Lung (tissue), 12 donors: ENCODE data around the gene IFITM1. TPM values are rescaled to one million over a fixed set of nuclear protein-coding genes. Genes with fewer than 3 reads are reported as not detected.
"Not testable (repeated sequence)": the region's sequence is repeated elsewhere in the genome, so short reads cannot be mapped to it uniquely, and the experiment has no call there.

Experiments used
- ATAC-seq: fragments of 200-7000 bp; cut with Tn5 transposase; one replicate; pipeline ENCODE4 v1.9.1; 2020; ENCODE audit warnings: moderate number of reproducible peaks; ENCODE audit not compliant: insufficient read depth, low FRiP score
- DNase-seq, 3 donors: peaks; one replicate each; pipeline ENCODE4 v3.0.0-alpha.2; 2013 to 2017
- H3K27ac ChIP-seq, 2 donors: one replicate each; pipeline ENCODE4 v1.5.1; 2013; ENCODE audit warnings: mild to moderate bottlenecking in 2 of 2, moderate library complexity in 2 of 2, control low read depth in 1 of 2, inconsistent platforms in 1 of 2, low read depth in 1 of 2, low read length in 1 of 2
- H3K27me3 ChIP-seq, 3 donors: one replicate each; pipeline ENCODE4 v1.5.1; 2013; ENCODE audit warnings: low read length in 2 of 3; ENCODE audit not compliant: control insufficient read depth in 3 of 3, insufficient read depth in 3 of 3
- H3K36me3 ChIP-seq, 4 donors: one replicate each; pipeline ENCODE4 v1.5.1; 2013; ENCODE audit warnings: low read length in 4 of 4, mild to moderate bottlenecking in 1 of 4, moderate library complexity in 1 of 4; ENCODE audit not compliant: control insufficient read depth in 4 of 4, insufficient read depth in 4 of 4
- H3K4me1 ChIP-seq, 5 donors: one replicate each; pipeline ENCODE4 v1.5.1; 2013; ENCODE audit warnings: low read length in 5 of 5, mild to moderate bottlenecking in 2 of 5, moderate library complexity in 1 of 5; ENCODE audit not compliant: control insufficient read depth in 5 of 5, insufficient read depth in 5 of 5
- H3K4me3 ChIP-seq: one replicate; pipeline ENCODE4 v1.5.1; 2013; ENCODE audit warnings: mild to moderate bottlenecking, control low read depth, moderate library complexity
- H3K9ac ChIP-seq, 2 donors: one replicate each; pipeline ENCODE4 v1.5.1; 2013; ENCODE audit warnings: low read length in 2 of 2, control low read depth in 1 of 2; ENCODE audit not compliant: insufficient read depth in 1 of 2
- H3K9me3 ChIP-seq, 4 donors: one replicate each; pipeline ENCODE4 v1.5.1; 2013; ENCODE audit warnings: low read length in 3 of 4, mild to moderate bottlenecking in 1 of 4, moderate library complexity in 1 of 4; ENCODE audit not compliant: control insufficient read depth in 4 of 4, insufficient read depth in 3 of 4
- whole genome bisulfite sequencing, 2 donors: extraction: QIAGEN DNeasy Blood & Tissue Kit; methylation state at CpG; one replicate each; pipeline ENCODE4 v1.1.7; 2013; 5-methylcytosine and 5-hydroxymethylcytosine counted together
- polyA plus RNA-seq, 2 donors: library from polyadenylated mRNA; stranded (reverse); fragments of 200-250 nt; gene quantifications; one replicate each; pipeline ENCODE4 v1.2.1, GENCODE V29; 2013
- total RNA-seq, 2 donors: library from RNA; depleted of rRNA in 1 of 2; stranded (reverse); fragments of >200 nt in 1 of 2; gene quantifications; one replicate each; pipeline ENCODE4 v1.2.1, GENCODE V29; 2014 to 2021
- TF ChIP-seq, protein P1 (sequence below): IDR thresholded peaks from 2 replicates; pipeline ENCODE4 v1.5.1; 2012; ENCODE audit warnings: mild to moderate bottlenecking; ENCODE audit errors: control extremely low read depth, extremely low read depth
- donor health status: control.
- donor health status: control.
- donor health status: Bipolar disorder and iron deficiency.
- donor health status: healthy.
- donor health status: DM: yes; HTN: yes; CAD: no.

The IFITM1 gene
- total and polyA plus RNA-seq, 4 donors, result 53.3 to 531 (median 189) TPM

DNA sequence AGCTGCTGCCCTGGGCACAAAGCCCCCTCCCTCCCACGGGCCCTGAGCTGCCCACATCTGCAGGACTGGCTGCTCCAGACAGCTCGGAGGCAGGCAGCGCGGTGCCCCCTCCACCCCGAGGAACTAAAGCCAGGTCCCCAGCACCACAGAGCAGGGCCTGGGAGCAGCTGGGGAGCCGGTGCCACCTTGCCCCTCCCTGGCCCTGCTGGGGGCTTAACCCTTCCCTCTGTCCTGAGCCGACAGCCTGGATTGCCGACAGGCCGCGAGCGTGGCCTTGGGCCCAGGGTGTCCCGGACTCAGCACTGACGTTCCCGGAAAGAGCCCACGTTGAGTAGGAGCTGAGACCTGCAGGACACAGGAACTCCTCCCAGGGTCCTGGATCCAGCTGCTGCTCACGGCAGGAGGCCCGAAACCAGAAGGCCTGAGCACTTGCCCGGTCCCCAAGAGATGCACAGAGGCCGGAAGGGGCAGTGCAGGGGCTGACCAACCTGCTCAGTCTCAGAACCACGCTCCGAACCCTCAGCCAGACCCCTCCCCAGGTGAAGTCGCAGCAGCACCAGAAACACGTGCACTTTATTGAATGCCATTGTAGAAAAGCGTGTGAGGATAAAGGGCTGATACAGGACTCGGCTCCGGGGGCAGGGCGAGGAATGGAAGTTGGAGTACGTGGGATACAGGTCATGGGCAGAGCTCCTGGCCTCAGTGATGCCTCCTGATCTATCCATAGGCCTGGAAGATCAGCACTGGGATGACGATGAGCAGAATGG lies 5.5 kb downstream of the IFITM1 start:
- WGBS, 2 donors, result 13 to 30% methylated on average over 18 to 20 of the region's 29 CpGs

GRCh38 chr11:319888-320273 lies 6.0 kb downstream of the IFITM1 start:
- Histone ChIP-seq H3K4me3 (peak overlapping the region; percentile 96), H3K4me1 (peaks cover 0 to 32% (median 8%) of the 10 kb centered on the region in 5 donors), H3K9ac (peak overlapping the region in 1 of 2 donors; percentile 68), H3K27ac (peak overlapping the region; percentile 21 to 92), H3K27me3 (peaks cover 0 to 20% (median 16%) of the 10 kb centered on the region in 3 donors)
- H3K36me3 ChIP-seq, H3K9me3 ChIP-seq, DNase-seq, ATAC-seq: not testable (repeated sequence)
- whole genome bisulfite sequencing, 2 donors, result 9% methylated on average over 6 to 9 of the region's 10 CpGs

More for the DNA sequence above, 5.5 kb downstream of the IFITM1 start:
- ATAC-seq, result peak; percentile 3
- H3K4me3 ChIP-seq, result peak overlapping the region; percentile 96
- not testable (repeated sequence) for H3K9me3 ChIP-seq, DNase-seq, H3K36me3 ChIP-seq
- peaks cover 0 to 20% (median 16%) of the 10 kb centered on the region in 3 donors for H3K27me3 ChIP-seq
- H3K9ac ChIP-seq, result peak overlapping the region in 1 of 2 donors; percentile 68
- H3K27ac ChIP-seq, result peak overlapping the region; percentile 69 to 92
- peaks cover 0 to 30% (median 8%) of the 10 kb centered on the region in 5 donors for H3K4me1 ChIP-seq

- DNase-seq (peak in 2 of 3 donors; percentile 75 to 78), ATAC-seq (no peak)
- peak overlapping the region in 1 of 2 donors; percentile 62 for H3K9ac ChIP-seq
- peaks cover 0 to 49% (median 14%) of the 10 kb centered on the region in 5 donors for H3K4me1 ChIP-seq
- no peaks in the 10 kb centered on the region for H3K9me3 ChIP-seq
- TF ChIP-seq, protein P1, sequence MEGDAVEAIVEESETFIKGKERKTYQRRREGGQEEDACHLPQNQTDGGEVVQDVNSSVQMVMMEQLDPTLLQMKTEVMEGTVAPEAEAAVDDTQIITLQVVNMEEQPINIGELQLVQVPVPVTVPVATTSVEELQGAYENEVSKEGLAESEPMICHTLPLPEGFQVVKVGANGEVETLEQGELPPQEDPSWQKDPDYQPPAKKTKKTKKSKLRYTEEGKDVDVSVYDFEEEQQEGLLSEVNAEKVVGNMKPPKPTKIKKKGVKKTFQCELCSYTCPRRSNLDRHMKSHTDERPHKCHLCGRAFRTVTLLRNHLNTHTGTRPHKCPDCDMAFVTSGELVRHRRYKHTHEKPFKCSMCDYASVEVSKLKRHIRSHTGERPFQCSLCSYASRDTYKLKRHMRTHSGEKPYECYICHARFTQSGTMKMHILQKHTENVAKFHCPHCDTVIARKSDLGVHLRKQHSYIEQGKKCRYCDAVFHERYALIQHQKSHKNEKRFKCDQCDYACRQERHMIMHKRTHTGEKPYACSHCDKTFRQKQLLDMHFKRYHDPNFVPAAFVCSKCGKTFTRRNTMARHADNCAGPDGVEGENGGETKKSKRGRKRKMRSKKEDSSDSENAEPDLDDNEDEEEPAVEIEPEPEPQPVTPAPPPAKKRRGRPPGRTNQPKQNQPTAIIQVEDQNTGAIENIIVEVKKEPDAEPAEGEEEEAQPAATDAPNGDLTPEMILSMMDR, result no peak
- H3K36me3 ChIP-seq, result no peaks in the 10 kb centered on the region
- 70 to 73% methylated on average over 11 of the region's 11 CpGs for WGBS, 2 donors
- no peak overlapping the region for H3K4me3 ChIP-seq
- no peaks in the 10 kb centered on the region for H3K27me3 ChIP-seq
- H3K27ac ChIP-seq, result peak overlapping the region in 1 of 2 donors; percentile 65
Measured at GRCh38 chr11:324156-324555, 10.3 kb downstream of the IFITM1 start.

- not testable (repeated sequence) for H3K4me3 ChIP-seq, ATAC-seq, H3K36me3 ChIP-seq, H3K27me3 ChIP-seq, H3K9me3 ChIP-seq
- Histone ChIP-seq H3K9ac (peak overlapping the region in 1 of 2 donors; percentile 53), H3K4me1 (peaks cover 0 to 46% (median 12%) of the 10 kb centered on the region in 5 donors), H3K27ac (peak overlapping the region; percentile 83 to 84)
- WGBS, 2 donors, result 59 to 61% methylated on average over 27 to 30 of the region's 34 CpGs
- peak in 2 of 3 donors; percentile 66 to 74 for DNase-seq
Measured at GRCh38 chr11:324593-325517, 11.0 kb downstream of the IFITM1 start.
